GM18508 (cell line): ENCODE measurements around the gene MRO.
"Not testable (repeated sequence)": the region's sequence is repeated elsewhere in the genome, so short reads cannot be mapped to it uniquely, and the experiment has no call there.

ENCODE experiments used
- ATAC-seq: cut with Tn5 transposase; IDR thresholded peaks from one replicate; pipeline ENCODE4 v1.9.1; 2021; ENCODE audit warnings: moderate number of reproducible peaks; ENCODE audit not compliant: insufficient read depth, unreplicated experiment

MRO gene

GRCh38 chr18:50819728-50820378, at the start of gene MRO:
Gene MRO (minus strand): TSS chr18:50820016. CDS start chr18:50809400, 10,616 bp downstream.
- ATAC-seq: peak; percentile 63

GRCh38 chr18:50869150-50869549, 49.3 kb upstream of the MRO start:
- ATAC-seq: no peak

DNA sequence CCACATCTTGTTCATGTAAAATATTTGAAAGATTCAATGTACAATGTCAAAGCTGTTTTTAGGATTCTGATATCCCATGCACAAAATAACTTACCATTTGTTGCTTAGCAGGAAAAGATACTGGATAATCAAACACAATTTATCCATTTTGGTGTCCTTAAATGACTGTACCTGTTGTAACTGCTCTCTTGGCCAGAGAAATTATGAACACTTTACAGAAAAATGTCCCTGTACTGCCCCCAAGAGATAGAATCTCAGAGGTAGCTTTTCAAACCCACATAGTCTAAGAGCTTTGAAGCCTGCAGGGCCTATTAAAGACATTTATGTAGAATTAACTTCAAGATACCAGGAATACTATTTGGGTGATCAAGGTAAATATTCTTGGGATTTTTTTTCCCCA, 46.9 kb upstream of the MRO start:
- ATAC-seq: no peak

DNA sequence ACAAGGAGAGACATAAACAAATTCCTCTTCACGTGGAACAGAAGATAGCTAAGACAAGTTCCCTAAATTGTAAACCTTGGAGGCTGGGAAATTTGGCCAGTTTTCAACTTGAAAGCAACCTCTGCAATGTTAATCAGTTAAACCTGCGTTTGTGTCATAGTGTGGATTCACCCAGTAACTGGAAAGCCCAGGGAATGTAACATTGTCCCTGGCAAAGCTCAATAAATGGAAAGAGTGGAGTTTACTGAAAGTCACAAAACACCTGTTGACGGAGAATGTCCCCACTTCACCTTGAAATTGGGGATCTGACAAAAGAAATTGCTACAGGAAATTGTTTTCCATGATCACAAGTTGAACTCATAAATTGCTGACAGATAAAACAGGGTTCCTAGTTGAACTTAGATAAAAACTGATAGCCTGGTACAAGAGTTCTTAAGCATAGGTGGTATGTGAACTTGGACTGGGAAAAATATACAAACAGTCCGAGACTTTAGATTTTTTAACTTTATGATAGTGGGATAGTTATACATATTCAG, 44.1 kb upstream of the MRO start:
- no peak for ATAC-seq

DNA sequence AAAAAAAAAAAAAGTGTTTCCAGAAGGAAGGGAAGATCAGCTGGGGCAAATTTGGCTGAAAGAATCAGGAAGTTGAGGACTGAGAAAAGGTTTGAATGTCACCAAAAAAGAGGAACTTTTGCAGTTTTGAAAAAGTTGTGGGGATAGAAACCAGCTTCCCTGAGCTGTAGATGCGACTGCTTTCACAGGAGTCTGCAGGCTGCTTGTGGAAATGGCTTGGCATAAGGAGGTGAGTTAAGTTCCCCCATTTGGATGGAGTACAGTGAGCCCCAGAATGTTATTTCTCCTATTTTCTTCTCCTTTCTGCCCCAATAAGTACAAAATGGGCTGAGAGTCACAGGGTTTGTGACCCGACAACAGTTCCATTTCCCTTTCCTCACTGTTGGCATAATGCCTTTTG, 42.6 kb upstream of the MRO start:
- no peak for ATAC-seq

DNA sequence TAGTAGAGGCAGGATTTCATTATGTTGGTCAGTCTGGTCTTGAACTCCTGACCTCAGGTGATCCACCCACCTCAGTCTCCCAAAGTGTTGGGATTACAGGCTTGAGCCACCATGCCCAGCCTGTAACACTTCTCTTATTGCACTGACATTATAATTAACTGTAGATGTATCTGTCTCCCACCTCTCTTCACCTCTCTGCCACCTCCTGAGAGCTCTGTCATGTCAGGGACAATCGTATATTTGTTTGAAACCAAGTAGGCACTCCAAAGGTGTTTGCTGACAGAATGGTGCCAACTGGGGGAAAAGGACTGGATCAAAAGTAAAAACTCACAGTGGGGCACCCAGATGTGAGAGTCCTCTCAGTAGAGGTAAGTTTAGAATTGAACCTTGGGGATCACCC, 41.8 kb upstream of the MRO start:
- ATAC-seq: no peak

GRCh38 chr18:50859793-50860555, 40.2 kb upstream of the MRO start:
- ATAC-seq: no peak

- ATAC-seq: no peak
Measured at GRCh38 chr18:50857694-50858093, 37.9 kb upstream of the MRO start.

GRCh38 chr18:50857166-50857565, 37.4 kb upstream of the MRO start:
- not testable (repeated sequence) for ATAC-seq

GRCh38 chr18:50855976-50856757, 36.4 kb upstream of the MRO start:
- ATAC-seq: no peak

- no peak for ATAC-seq
Measured at GRCh38 chr18:50853863-50854271, 34.1 kb upstream of the MRO start.

DNA sequence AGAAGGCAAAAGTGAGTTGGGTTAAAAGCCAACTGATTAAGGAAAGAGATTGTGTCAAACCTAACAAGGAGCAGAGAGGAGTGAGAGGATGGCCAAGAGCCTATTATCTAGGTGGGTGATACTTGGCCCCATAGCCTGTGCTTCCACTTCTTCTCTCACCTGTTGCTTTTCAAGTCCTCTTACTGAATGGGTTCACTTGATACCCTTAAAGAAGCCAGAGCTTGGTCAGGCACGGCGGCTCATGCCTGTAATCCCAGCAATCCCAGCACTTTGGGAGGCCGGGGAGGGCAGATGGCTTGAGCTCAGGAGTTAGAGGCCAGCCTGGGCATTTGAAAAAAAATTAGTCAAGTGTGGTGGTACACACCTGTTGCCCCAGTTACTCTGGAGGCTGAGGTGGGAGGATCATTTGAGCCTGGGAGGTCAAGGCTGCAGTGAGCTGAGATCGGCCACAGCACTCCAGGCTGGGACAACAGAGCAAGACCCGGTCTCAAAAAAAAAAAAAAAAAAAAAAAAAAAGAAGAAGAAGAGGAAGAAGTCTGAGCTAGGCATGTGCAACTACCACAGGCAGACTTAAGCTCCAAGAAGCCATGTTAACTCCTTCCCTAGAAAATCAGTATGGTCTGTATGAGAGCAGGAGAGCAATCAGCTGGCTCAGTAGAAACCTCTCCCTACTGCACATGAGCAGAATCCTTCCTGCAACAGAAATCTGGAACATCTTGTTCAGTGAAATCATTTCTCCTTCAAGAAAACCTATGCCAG, 30.7 kb upstream of the MRO start:
- no peak for ATAC-seq

GRCh38 chr18:50849419-50849821, 29.6 kb upstream of the MRO start:
- ATAC-seq: no peak

DNA sequence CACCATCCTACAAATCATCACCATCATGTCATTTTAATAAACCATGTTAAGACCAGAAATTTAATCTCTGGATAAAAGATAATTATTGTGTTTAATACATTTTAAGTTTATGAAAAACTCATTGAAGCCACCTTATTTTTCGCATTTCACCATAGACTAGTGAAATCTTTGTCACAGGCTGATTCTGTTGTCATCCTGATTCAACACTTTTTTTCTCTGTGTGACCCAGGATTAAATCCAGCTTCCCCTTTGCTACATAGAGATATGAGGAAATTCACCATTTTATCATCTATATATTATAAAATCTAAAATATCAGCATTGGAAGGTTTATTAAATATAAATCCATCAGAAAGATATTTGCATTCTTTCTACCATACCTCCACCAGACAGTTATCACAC, 29.2 kb upstream of the MRO start:
- ATAC-seq: no peak

- no peak for ATAC-seq
Measured at GRCh38 chr18:50848061-50848551, 28.3 kb upstream of the MRO start.

DNA sequence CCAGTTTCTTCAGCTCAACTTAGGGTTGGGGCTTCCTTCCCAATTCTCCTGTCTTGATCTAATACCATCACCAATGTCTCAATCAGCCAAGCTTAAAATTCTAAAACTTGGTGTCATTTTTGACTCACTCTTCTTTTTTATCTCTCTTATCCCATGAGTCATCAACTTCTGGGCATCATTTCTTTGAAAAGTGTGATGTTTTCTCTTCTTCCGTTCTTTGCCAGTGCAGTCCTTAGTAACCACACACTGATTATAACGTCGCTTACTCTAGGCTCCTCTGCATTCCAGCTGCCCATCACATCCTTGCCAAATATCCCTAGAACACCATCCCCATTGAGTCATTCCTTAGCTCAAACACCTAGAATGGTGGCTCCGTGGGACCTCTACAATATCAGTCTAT, 27.4 kb upstream of the MRO start:
- ATAC-seq: no peak

DNA sequence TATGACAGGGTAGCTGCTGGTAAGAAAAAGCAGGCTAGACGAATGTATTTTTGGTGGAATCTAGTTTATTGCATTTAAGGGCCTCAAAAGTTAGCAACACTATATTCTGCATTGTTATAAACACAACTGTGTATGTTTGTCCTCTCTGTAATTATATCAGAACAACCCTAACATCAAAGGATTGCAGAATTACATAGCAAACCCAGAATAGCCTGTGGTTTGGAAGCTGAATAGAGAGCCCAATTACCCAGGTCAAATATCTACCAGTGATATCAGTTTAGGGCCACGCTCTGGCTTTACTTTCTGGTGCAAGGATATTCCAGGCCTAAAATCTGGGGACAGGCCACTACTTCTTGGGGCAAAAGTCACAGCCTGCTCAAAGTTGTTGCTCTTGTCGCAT, 25.1 kb upstream of the MRO start:
- ATAC-seq: no peak

GRCh38 chr18:50844554-50844953, 24.7 kb upstream of the MRO start:
- no peak for ATAC-seq

- ATAC-seq: no peak
Measured at GRCh38 chr18:50842846-50843245, 23.0 kb upstream of the MRO start.

- ATAC-seq: no peak
Measured at GRCh38 chr18:50839996-50840395, 20.2 kb upstream of the MRO start.
